ENCODE data around the gene STIM1. TPM values are rescaled to one million over a fixed set of nuclear protein-coding genes. Genes with fewer than 3 reads are reported as not detected.
"Not testable (repeated sequence)": the region's sequence is repeated elsewhere in the genome, so short reads cannot be mapped to it uniquely, and the experiment has no call there.

STIM1 gene
- total RNA-seq, 2 donors from 2014 or later, result 115 to 125 TPM

DNA sequence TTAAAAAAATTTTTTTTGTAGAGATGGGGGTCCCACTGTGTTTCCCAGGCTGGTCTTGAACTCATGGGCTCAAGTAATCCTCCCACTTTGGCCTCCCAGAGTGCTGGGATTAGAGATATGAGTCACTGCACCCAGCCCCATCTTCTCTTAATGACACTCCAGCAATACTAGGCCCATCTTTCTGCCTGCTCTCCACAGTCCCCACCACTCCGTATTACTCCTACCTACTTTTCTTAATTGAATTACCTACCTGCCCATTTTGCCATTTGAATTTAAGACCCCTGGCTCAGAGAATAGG lies 2.0 kb upstream of the STIM1 start:
- Mint-ChIP-seq H3K4me1 (peaks cover 43% of the 10 kb centered on the region), H3K36me3 (ENCODE audit: low read depth) (no peaks in the 10 kb centered on the region), H3K27ac (peak overlapping the region; percentile 98), H3K27me3 (no peaks in the 10 kb centered on the region), H3K4me3 (peak overlapping the region; percentile 92)
- no peaks in the 10 kb centered on the region for H3K9me3 ChIP-seq (ENCODE audit: control insufficient read depth, low read length, poor library complexity, severe bottlenecking)
- no peak for ATAC-seq
- no peak for DNase-seq

DNA sequence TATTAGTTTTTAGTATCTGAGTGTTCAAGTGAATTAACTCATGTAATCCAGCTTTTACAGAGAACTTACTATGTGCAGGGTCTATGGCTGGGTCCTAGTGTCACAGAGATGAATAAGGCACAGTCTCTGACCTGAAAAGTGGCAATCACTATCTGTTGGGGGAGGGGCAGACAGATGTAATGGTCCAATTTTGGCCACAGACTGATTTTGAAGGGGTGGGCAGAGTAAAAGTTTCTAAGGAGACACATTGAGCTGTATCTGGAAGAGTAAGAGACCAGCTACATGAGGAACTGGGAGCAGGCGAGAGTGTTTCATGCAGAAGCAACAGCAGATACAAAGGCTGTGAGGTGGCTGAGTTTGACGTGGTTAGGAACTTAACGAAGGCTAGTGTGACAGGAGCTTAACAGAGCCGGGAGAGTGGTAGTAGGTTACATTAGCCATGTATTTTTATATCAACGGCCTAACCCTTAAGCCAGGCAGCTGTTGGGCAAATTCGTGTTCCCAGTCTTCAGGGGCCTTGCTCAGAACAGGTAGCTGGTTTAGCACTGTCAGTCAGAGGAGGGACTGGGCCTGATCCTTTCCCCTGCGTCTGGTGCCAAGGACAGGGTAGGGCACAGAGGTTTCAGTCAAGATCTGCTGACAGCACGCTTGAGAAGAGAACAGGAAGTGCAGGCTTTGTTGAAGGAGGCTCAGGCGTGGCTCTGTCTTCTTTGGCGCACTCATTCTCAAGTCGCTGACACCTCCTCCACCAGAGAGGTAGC lies 1.4 kb upstream of the STIM1 start:
- Mint-ChIP-seq H3K36me3 (ENCODE audit: low read depth) (no peaks in the 10 kb centered on the region), H3K27ac (peak overlapping the region; percentile 98), H3K4me3 (peak overlapping the region; percentile 92), H3K27me3 (no peaks in the 10 kb centered on the region), H3K4me1 (peaks cover 46% of the 10 kb centered on the region)
- no peaks in the 10 kb centered on the region for H3K9me3 ChIP-seq (ENCODE audit: control insufficient read depth, low read length, poor library complexity, severe bottlenecking)
- DNase-seq (peak; percentile 22 to 52 (median 47)), ATAC-seq (peak; percentile 69)

DNA sequence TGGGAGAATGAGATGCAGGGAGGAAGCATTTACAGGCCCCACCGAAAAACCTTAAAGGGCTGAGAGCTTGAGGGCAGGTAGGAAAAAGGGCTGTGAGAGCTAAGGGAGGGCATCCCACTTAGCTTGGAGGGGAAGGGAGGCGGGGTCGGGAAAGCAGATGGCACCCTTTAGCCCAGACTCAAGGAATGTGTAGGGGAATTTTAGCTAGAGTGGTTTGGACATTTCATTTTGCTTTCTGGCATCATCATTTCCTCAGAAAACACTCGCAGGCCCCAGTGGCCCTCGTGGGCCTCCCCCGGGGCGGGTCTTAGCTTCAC lies 846 bp upstream of the STIM1 start:
- Mint-ChIP-seq H3K4me1 (peaks cover 46% of the 10 kb centered on the region), H3K4me3 (peak overlapping the region; percentile 92), H3K27ac (peak overlapping the region; percentile 98), H3K36me3 (ENCODE audit: low read depth) (no peaks in the 10 kb centered on the region), H3K27me3 (no peaks in the 10 kb centered on the region)
- H3K9me3 ChIP-seq (ENCODE audit: control insufficient read depth, low read length, poor library complexity, severe bottlenecking), result no peaks in the 10 kb centered on the region
- DNase-seq (no peak), ATAC-seq (no peak)

GRCh38 chr11:3855808-3856491 lies 486 bp downstream of the STIM1 start:
- peak overlapping the region; percentile 97 for H3K4me3 Mint-ChIP-seq
- DNase-seq (peak; percentile 24 to 37 (median 32)), ATAC-seq (no peak)
- peaks cover 57% of the 10 kb centered on the region for H3K4me1 Mint-ChIP-seq
- no peaks in the 10 kb centered on the region for H3K27me3 Mint-ChIP-seq
- no peaks in the 10 kb centered on the region for H3K36me3 Mint-ChIP-seq (ENCODE audit: low read depth)
- no peaks in the 10 kb centered on the region for H3K9me3 ChIP-seq (ENCODE audit: control insufficient read depth, low read length, poor library complexity, severe bottlenecking)
- peak overlapping the region; percentile 98 for H3K27ac Mint-ChIP-seq

GRCh38 chr11:3856856-3857553 lies 1.5 kb downstream of the STIM1 start:
- H3K9me3 ChIP-seq (ENCODE audit: control insufficient read depth, low read length, poor library complexity, severe bottlenecking), result no peaks in the 10 kb centered on the region
- H3K27me3 Mint-ChIP-seq, result no peaks in the 10 kb centered on the region
- H3K36me3 Mint-ChIP-seq (ENCODE audit: low read depth), result no peaks in the 10 kb centered on the region
- peak overlapping the region; percentile 97 for H3K4me3 Mint-ChIP-seq
- H3K4me1 Mint-ChIP-seq, result peaks cover 66% of the 10 kb centered on the region
- DNase-seq (no peak), ATAC-seq (no peak)
- peak overlapping the region; percentile 98 for H3K27ac Mint-ChIP-seq

- DNase-seq (no peak), ATAC-seq (no peak)
- peak overlapping the region; percentile 97 for H3K4me3 Mint-ChIP-seq
- no peaks in the 10 kb centered on the region for H3K36me3 Mint-ChIP-seq (ENCODE audit: low read depth)
- H3K9me3 ChIP-seq (ENCODE audit: control insufficient read depth, low read length, poor library complexity, severe bottlenecking), result no peaks in the 10 kb centered on the region
- H3K27me3 Mint-ChIP-seq, result no peaks in the 10 kb centered on the region
- peaks cover 66% of the 10 kb centered on the region for H3K4me1 Mint-ChIP-seq
- peak overlapping the region; percentile 98 for H3K27ac Mint-ChIP-seq
Observed at GRCh38 chr11:3857628-3858027, 2.2 kb downstream of the STIM1 start.

- DNase-seq (no peak), ATAC-seq (no peak)
- no peaks in the 10 kb centered on the region for H3K36me3 Mint-ChIP-seq (ENCODE audit: low read depth)
- no peaks in the 10 kb centered on the region for H3K27me3 Mint-ChIP-seq
- H3K4me3 Mint-ChIP-seq, result peak overlapping the region; percentile 97
- H3K4me1 Mint-ChIP-seq, result peaks cover 58% of the 10 kb centered on the region
- H3K27ac Mint-ChIP-seq, result peak overlapping the region; percentile 98
- H3K9me3 ChIP-seq (ENCODE audit: control insufficient read depth, low read length, poor library complexity, severe bottlenecking), result no peaks in the 10 kb centered on the region
Observed at GRCh38 chr11:3859373-3859881, 4.0 kb downstream of the STIM1 start.

DNA sequence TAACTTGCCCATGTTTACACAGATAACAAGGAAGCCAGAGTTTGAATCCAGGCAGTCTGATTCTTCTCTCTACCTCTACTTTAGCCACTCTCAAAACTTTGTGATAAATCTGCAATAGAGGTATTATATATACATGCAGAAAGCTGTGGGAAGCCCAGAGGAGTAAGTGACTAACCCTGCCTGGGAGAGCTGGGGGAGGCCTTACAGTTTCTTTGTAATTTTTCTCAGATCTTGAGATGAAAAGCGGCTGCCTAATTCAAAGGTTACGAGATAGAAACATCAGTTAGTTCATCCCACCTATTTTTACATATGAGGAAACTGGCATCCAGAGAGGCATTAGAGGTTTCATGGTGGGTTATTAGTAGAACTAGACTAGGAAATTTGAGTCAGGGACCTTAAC lies 4.9 kb downstream of the STIM1 start:
- Mint-ChIP-seq H3K4me1 (peaks cover 62% of the 10 kb centered on the region), H3K36me3 (ENCODE audit: low read depth) (no peaks in the 10 kb centered on the region), H3K4me3 (peak overlapping the region; percentile 91), H3K27me3 (no peaks in the 10 kb centered on the region), H3K27ac (peak overlapping the region; percentile 98)
- ATAC-seq (peak; percentile 21), DNase-seq (no peak)
- no peaks in the 10 kb centered on the region for H3K9me3 ChIP-seq (ENCODE audit: control insufficient read depth, low read length, poor library complexity, severe bottlenecking)

- peak; percentile 77 for ATAC-seq
- not testable (repeated sequence) for H3K27me3 Mint-ChIP-seq; H3K36me3 Mint-ChIP-seq (ENCODE audit: low read depth); H3K9me3 ChIP-seq (ENCODE audit: control insufficient read depth, low read length, poor library complexity, severe bottlenecking)
- Mint-ChIP-seq H3K4me1 (peaks cover 67% of the 10 kb centered on the region), H3K27ac (peak overlapping the region; percentile 98), H3K4me3 (peak overlapping the region; percentile 91)
- DNase-seq, result peak in 2 of 3 donors; percentile 30 to 31
Observed at GRCh38 chr11:3860898-3861393, 5.5 kb downstream of the STIM1 start.

- H3K9me3 ChIP-seq (ENCODE audit: control insufficient read depth, low read length, poor library complexity, severe bottlenecking), result no peaks in the 10 kb centered on the region
- no peaks in the 10 kb centered on the region for H3K36me3 Mint-ChIP-seq (ENCODE audit: low read depth)
- peak overlapping the region; percentile 98 for H3K27ac Mint-ChIP-seq
- peaks cover 71% of the 10 kb centered on the region for H3K4me1 Mint-ChIP-seq
- no peaks in the 10 kb centered on the region for H3K27me3 Mint-ChIP-seq
- DNase-seq (no peak), ATAC-seq (peak; percentile 16)
- H3K4me3 Mint-ChIP-seq, result peak overlapping the region; percentile 91
Observed at GRCh38 chr11:3861683-3862082, 6.2 kb downstream of the STIM1 start.

- Mint-ChIP-seq H3K27ac (peak overlapping the region; percentile 51), H3K4me1 (peaks cover 71% of the 10 kb centered on the region), H3K36me3 (ENCODE audit: low read depth) (no peaks in the 10 kb centered on the region), H3K4me3 (peak overlapping the region; percentile 39), H3K27me3 (no peaks in the 10 kb centered on the region)
- DNase-seq, result no peak
- peak; percentile 11 for ATAC-seq
- H3K9me3 ChIP-seq (ENCODE audit: control insufficient read depth, low read length, poor library complexity, severe bottlenecking), result no peaks in the 10 kb centered on the region
Observed at GRCh38 chr11:3865388-3866193, 10.1 kb downstream of the STIM1 start.

DNA sequence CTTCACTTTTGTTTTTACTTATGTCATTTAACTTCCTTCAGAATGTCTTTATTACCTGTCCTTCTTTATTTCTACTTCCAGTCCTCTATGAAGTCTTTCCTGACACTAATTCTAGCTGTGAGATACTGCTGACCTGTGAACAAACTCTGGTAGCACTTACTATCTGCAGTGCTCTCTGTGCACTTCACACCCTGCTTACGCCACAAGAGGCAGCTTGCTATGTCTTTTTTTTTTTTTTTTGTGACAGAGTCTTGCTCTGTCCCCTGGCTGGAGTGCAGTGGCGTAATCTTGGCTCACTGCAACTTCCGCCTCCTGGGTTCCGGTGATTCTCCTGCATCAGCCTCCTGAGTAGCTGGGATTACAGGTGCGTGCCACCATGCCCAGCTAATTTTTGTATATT lies 10.7 kb downstream of the STIM1 start:
- H3K36me3 Mint-ChIP-seq (ENCODE audit: low read depth), result no peaks in the 10 kb centered on the region
- H3K4me1 Mint-ChIP-seq, result peaks cover 70% of the 10 kb centered on the region
- no peaks in the 10 kb centered on the region for H3K9me3 ChIP-seq (ENCODE audit: control insufficient read depth, low read length, poor library complexity, severe bottlenecking)
- peak; percentile 50 for ATAC-seq
- no peaks in the 10 kb centered on the region for H3K27me3 Mint-ChIP-seq
- H3K4me3 Mint-ChIP-seq, result peak overlapping the region; percentile 39
- DNase-seq, result no peak
- peak overlapping the region; percentile 51 for H3K27ac Mint-ChIP-seq

DNA sequence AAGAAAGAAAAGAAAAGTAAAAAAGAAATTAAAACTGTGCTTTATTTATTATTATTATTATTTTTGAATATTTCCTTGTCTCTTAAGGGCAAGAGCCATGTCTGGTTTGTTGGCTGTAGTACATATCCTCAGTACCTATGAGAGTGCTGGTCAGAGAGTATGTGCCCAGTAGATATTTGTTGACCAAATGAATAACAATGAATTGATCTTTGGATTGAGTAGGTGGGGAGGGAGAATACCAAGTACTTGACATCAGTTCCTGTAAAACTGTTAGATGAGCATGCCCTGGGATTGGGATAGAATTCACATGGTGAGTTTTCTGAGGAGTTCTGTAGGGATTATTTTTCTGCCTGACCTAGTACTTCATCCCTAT lies 11.4 kb downstream of the STIM1 start:
- Mint-ChIP-seq H3K27me3 (no peaks in the 10 kb centered on the region), H3K4me3 (peak overlapping the region; percentile 56), H3K36me3 (ENCODE audit: low read depth) (no peaks in the 10 kb centered on the region), H3K27ac (peak overlapping the region; percentile 85), H3K4me1 (peaks cover 70% of the 10 kb centered on the region)
- ATAC-seq (no peak), DNase-seq (no peak)
- no peaks in the 10 kb centered on the region for H3K9me3 ChIP-seq (ENCODE audit: control insufficient read depth, low read length, poor library complexity, severe bottlenecking)
